Skeletal muscle tissue (tissue), 4 donors: ENCODE data around the gene GNA12. TPM values are rescaled to one million over a fixed set of nuclear protein-coding genes. Genes with fewer than 3 reads are reported as not detected.
A peak's percentile ranks its signal among the peaks of the same experiment; 100 is the strongest.

Experiments
- H3K27ac ChIP-seq: one replicate; pipeline ENCODE4 v1.7.0; 2013; ENCODE audit warnings: mild to moderate bottlenecking, low read depth, low read length, inconsistent platforms
- H3K27me3 ChIP-seq, 3 donors: one replicate each; pipeline ENCODE4 v1.7.0; 2013; ENCODE audit warnings: low read length in 3 of 3; ENCODE audit not compliant: control insufficient read depth in 3 of 3, insufficient read depth in 3 of 3
- H3K36me3 ChIP-seq, 3 donors: one replicate each; pipeline ENCODE4 v1.7.0; 2013; ENCODE audit warnings: low read length in 3 of 3; ENCODE audit not compliant: control insufficient read depth in 3 of 3, insufficient read depth in 3 of 3
- H3K4me1 ChIP-seq, 3 donors: one replicate each; pipeline ENCODE4 v1.7.0; 2013; ENCODE audit warnings: low read length in 3 of 3, mild to moderate bottlenecking in 3 of 3; ENCODE audit not compliant: control insufficient read depth in 3 of 3, insufficient read depth in 3 of 3
- H3K4me3 ChIP-seq, 3 donors: one replicate each; pipeline ENCODE4 v1.7.0; 2013; ENCODE audit warnings: low read length in 3 of 3
- H3K9ac ChIP-seq, 3 donors: one replicate each; pipeline ENCODE4 v1.7.0; 2013; ENCODE audit warnings: low read length in 3 of 3, mild to moderate bottlenecking in 3 of 3, moderate library complexity in 2 of 3, low read depth in 1 of 3
- H3K9me3 ChIP-seq, 3 donors: one replicate each; pipeline ENCODE4 v1.7.0; 2013; ENCODE audit warnings: low read length in 3 of 3; ENCODE audit not compliant: control insufficient read depth in 3 of 3
- total RNA-seq: library from RNA; depleted of rRNA; stranded (reverse); fragments of >200 nt; gene quantifications from one replicate; pipeline ENCODE4 v1.2.3, GENCODE V29; 2014
- donor health status: Osteomylitis.

The GNA12 gene
- total RNA-seq, 1 donor from 2014 or later = 9.9 TPM

GRCh38 chr7:2805213-2805944 is 38.7 kb downstream of the GNA12 start:
- H3K4me1 ChIP-seq = peaks cover 4 to 23% (median 8%) of the 10 kb centered on the region in 3 donors
- no peaks in the 10 kb centered on the region for H3K36me3 ChIP-seq
- no peaks in the 10 kb centered on the region for H3K9me3 ChIP-seq
- H3K27me3 ChIP-seq = no peaks in the 10 kb centered on the region
- H3K4me3 ChIP-seq = no peak overlapping the region
- no peak overlapping the region for H3K9ac ChIP-seq
- no peak overlapping the region for H3K27ac ChIP-seq

- Histone ChIP-seq H3K9ac (no peak overlapping the region), H3K4me3 (no peak overlapping the region), H3K27ac (no peak overlapping the region)
Observed at GRCh38 chr7:2804227-2804763, 39.8 kb downstream of the GNA12 start.

GRCh38 chr7:2803755-2804154 is 40.4 kb downstream of the GNA12 start:
- Histone ChIP-seq H3K9ac (no peak overlapping the region), H3K36me3 (no peaks in the 10 kb centered on the region), H3K27ac (no peak overlapping the region), H3K4me3 (no peak overlapping the region), H3K4me1 (peaks cover 4 to 23% (median 8%) of the 10 kb centered on the region in 3 donors), H3K9me3 (no peaks in the 10 kb centered on the region), H3K27me3 (no peaks in the 10 kb centered on the region)

More at GRCh38 chr7:2804227-2804763, 39.8 kb downstream of the GNA12 start:
- no peaks in the 10 kb centered on the region for H3K9me3 ChIP-seq
- H3K4me1 ChIP-seq = peaks cover 4 to 23% (median 8%) of the 10 kb centered on the region in 3 donors
- H3K27me3 ChIP-seq = no peaks in the 10 kb centered on the region
- no peaks in the 10 kb centered on the region for H3K36me3 ChIP-seq

- H3K9me3 ChIP-seq = no peaks in the 10 kb centered on the region
- H3K27me3 ChIP-seq = no peaks in the 10 kb centered on the region
- peak overlapping the region in 2 of 3 donors; percentile 1 to 2 for H3K4me3 ChIP-seq
- H3K27ac ChIP-seq = peak overlapping the region; percentile 7
- no peaks in the 10 kb centered on the region for H3K36me3 ChIP-seq
- H3K9ac ChIP-seq = peak overlapping the region in 2 of 3 donors; percentile 35 to 52
- H3K4me1 ChIP-seq = peaks cover 4 to 20% (median 7%) of the 10 kb centered on the region in 3 donors
Observed at GRCh38 chr7:2803342-2803692, 40.8 kb downstream of the GNA12 start.

GRCh38 chr7:2802504-2803341 is 41.4 kb downstream of the GNA12 start:
- Histone ChIP-seq H3K4me3 (peak overlapping the region in 2 of 3 donors; percentile 1 to 2), H3K9ac (peak overlapping the region in 2 of 3 donors; percentile 35 to 52), H3K36me3 (no peaks in the 10 kb centered on the region), H3K4me1 (peaks cover 4 to 17% (median 4%) of the 10 kb centered on the region in 3 donors), H3K27me3 (no peaks in the 10 kb centered on the region), H3K9me3 (no peaks in the 10 kb centered on the region), H3K27ac (peak overlapping the region; percentile 7)

GRCh38 chr7:2802101-2802500 is 42.0 kb downstream of the GNA12 start:
- no peaks in the 10 kb centered on the region for H3K36me3 ChIP-seq
- H3K4me3 ChIP-seq = no peak overlapping the region
- no peaks in the 10 kb centered on the region for H3K9me3 ChIP-seq
- no peaks in the 10 kb centered on the region for H3K27me3 ChIP-seq
- peaks cover 4 to 18% (median 5%) of the 10 kb centered on the region in 3 donors for H3K4me1 ChIP-seq
- H3K27ac ChIP-seq = no peak overlapping the region
- no peak overlapping the region for H3K9ac ChIP-seq

GRCh38 chr7:2800931-2801688 is 43.0 kb downstream of the GNA12 start:
- Histone ChIP-seq H3K27ac (peak overlapping the region; percentile 27), H3K36me3 (no peaks in the 10 kb centered on the region), H3K9me3 (no peaks in the 10 kb centered on the region), H3K27me3 (no peaks in the 10 kb centered on the region), H3K9ac (no peak overlapping the region), H3K4me3 (peak overlapping the region in 1 of 3 donors; percentile 15), H3K4me1 (peaks cover 13 to 22% (median 13%) of the 10 kb centered on the region in 3 donors)

GRCh38 chr7:2800220-2800930 is 43.7 kb downstream of the GNA12 start:
- Histone ChIP-seq H3K27ac (peak overlapping the region; percentile 27), H3K4me3 (no peak overlapping the region), H3K36me3 (no peaks in the 10 kb centered on the region), H3K9me3 (no peaks in the 10 kb centered on the region), H3K4me1 (peaks cover 14 to 22% (median 16%) of the 10 kb centered on the region in 3 donors), H3K9ac (no peak overlapping the region), H3K27me3 (no peaks in the 10 kb centered on the region)

GRCh38 chr7:2799253-2799652 is 44.9 kb downstream of the GNA12 start:
- Histone ChIP-seq H3K4me3 (no peak overlapping the region), H3K36me3 (peaks cover 0 to 6% (median 2%) of the 10 kb centered on the region in 3 donors), H3K27me3 (no peaks in the 10 kb centered on the region), H3K27ac (no peak overlapping the region), H3K4me1 (peaks cover 14 to 22% (median 16%) of the 10 kb centered on the region in 3 donors), H3K9ac (no peak overlapping the region), H3K9me3 (no peaks in the 10 kb centered on the region)
